OCI-LY1 (cell line): ENCODE results near the gene STK11IP.

Experiments
- H2AFZ ChIP-seq: fragments of 200-600 bp; sonication (generic), shearing (Covaris generic); 2 replicates; pipeline ENCODE4 v1.6.0; 2014; ENCODE audit warnings: antibody characterized with exemption, mild to moderate bottlenecking, low read length
- H3F3A ChIP-seq: fragments of 200-600 bp; sonication (generic), shearing (Covaris generic); 2 replicates; pipeline ENCODE4 v1.6.0; 2014; ENCODE audit warnings: mild to moderate bottlenecking, antibody characterized with exemption, low read length, moderate library complexity; ENCODE audit not compliant: insufficient read depth
- H3K27ac ChIP-seq: fragments of 200-600 bp; sonication (generic); 2 replicates; pipeline ENCODE4 v1.5.1; 2014; ENCODE audit warnings: low read length, mixed run types, mild to moderate bottlenecking, low read depth; ENCODE audit not compliant: poor library complexity, severe bottlenecking
- H3K27me3 ChIP-seq: fragments of 200-600 bp; sonication (generic); 2 replicates; pipeline ENCODE4 v1.6.0; 2014; ENCODE audit warnings: antibody characterized with exemption, mild to moderate bottlenecking, low read length, moderate library complexity; ENCODE audit not compliant: insufficient read depth
- H3K36me3 ChIP-seq: fragments of 200-600 bp; sonication (generic); 2 replicates; pipeline ENCODE4 v1.6.1; 2014; ENCODE audit warnings: mild to moderate bottlenecking, antibody characterized with exemption, low read length, moderate library complexity, mixed read lengths; ENCODE audit not compliant: insufficient read depth
- H3K4me1 ChIP-seq: fragments of 200-600 bp; sonication (generic); 2 replicates; pipeline ENCODE4 v1.5.1; 2014; ENCODE audit warnings: mild to moderate bottlenecking, low read length, moderate library complexity; ENCODE audit not compliant: insufficient read depth, severe bottlenecking
- H3K4me2 ChIP-seq: fragments of 200-600 bp; sonication (generic), shearing (Covaris generic); 2 replicates; pipeline ENCODE4 v1.6.1; 2014; ENCODE audit warnings: low read length
- H3K4me3 ChIP-seq: fragments of 200-600 bp; sonication (generic); 2 replicates; pipeline ENCODE4 v1.5.1; 2014; ENCODE audit warnings: low read length, low read depth, mild to moderate bottlenecking, mixed read lengths; ENCODE audit not compliant: poor library complexity, severe bottlenecking
- H3K79me2 ChIP-seq: fragments of 200-600 bp; shearing (Covaris generic); 2 replicates; pipeline ENCODE4 v1.6.1; 2016; ENCODE audit warnings: mixed run types, low read length, mixed read lengths; ENCODE audit not compliant: insufficient read depth
- H3K9ac ChIP-seq: fragments of 200-600 bp; sonication (generic), shearing (Covaris generic); 2 replicates; pipeline ENCODE4 v1.6.1; 2014; ENCODE audit warnings: mild to moderate bottlenecking, low read length, mixed read lengths
- H3K9me2 ChIP-seq: fragments of 200-600 bp; sonication (generic), shearing (Covaris generic); 2 replicates; pipeline ENCODE4 v1.6.1; 2014; ENCODE audit warnings: low read depth, mild to moderate bottlenecking, low read length, mixed read lengths
- H3K9me3 ChIP-seq: fragments of 200-600 bp; shearing (Covaris generic); 2 replicates; pipeline ENCODE4 v1.6.1; 2014; ENCODE audit warnings: low read length, mixed read lengths
- H4K20me1 ChIP-seq: fragments of 200-600 bp; sonication (generic), shearing (Covaris generic); 2 replicates; pipeline ENCODE4 v1.6.0; 2016; ENCODE audit warnings: mild to moderate bottlenecking, low read length; ENCODE audit not compliant: insufficient read depth
- CTCF ChIP-seq: fragments of 200-600 bp; sonication (generic), shearing (Covaris generic); IDR thresholded peaks from 2 replicates; pipeline ENCODE4 v1.5.1; 2017; ENCODE audit warnings: mild to moderate bottlenecking, antibody characterized with exemption, low read length, moderate library complexity, mixed read lengths
- EZH2 ChIP-seq: fragments of 200-600 bp; sonication (generic), shearing (Covaris generic); IDR thresholded peaks from 2 replicates; pipeline ENCODE4 v1.8.0; 2017; ENCODE audit warnings: borderline replicate concordance, mixed run types, mild to moderate bottlenecking, antibody characterized with exemption, low read length, moderate library complexity, mixed read lengths

The STK11IP gene

GRCh38 chr2:219551441-219552381 is 45.9 kb upstream of the STK11IP start:
- Histone ChIP-seq H3K36me3 (no peaks in the 10 kb centered on the region), H3K9me3 (no peaks in the 10 kb centered on the region), H3K27ac (no peak overlapping the region), H3K4me3 (no peak overlapping the region), H3K79me2 (no peaks in the 10 kb centered on the region), H3F3A (no peaks in the 10 kb centered on the region), H3K4me1 (no peaks in the 10 kb centered on the region), H2AFZ (no peak overlapping the region), H3K9me2 (no peaks in the 10 kb centered on the region), H3K9ac (no peak overlapping the region), H4K20me1 (no peaks in the 10 kb centered on the region), H3K4me2 (no peak overlapping the region), H3K27me3 (0 out of 2 replicates have a peak, but pooled peaks cover 3% of the 10 kb centered on the region)
- no peak for TF ChIP-seq CTCF
- no peak for TF ChIP-seq EZH2

GRCh38 chr2:219552382-219553167 is 45.1 kb upstream of the STK11IP start:
- no peak overlapping the region for H3K4me2 ChIP-seq
- H3K9ac ChIP-seq: no peak overlapping the region
- H3K36me3 ChIP-seq: no peaks in the 10 kb centered on the region
- H3K9me3 ChIP-seq: no peaks in the 10 kb centered on the region
- H4K20me1 ChIP-seq: no peaks in the 10 kb centered on the region
- TF ChIP-seq CTCF (no peak), EZH2 (no peak)
- H3K27ac ChIP-seq: no peak overlapping the region
- no peaks in the 10 kb centered on the region for H3K9me2 ChIP-seq
- 0 out of 2 replicates have a peak, but pooled peaks cover 4% of the 10 kb centered on the region for H3K27me3 ChIP-seq
- no peaks in the 10 kb centered on the region for H3K79me2 ChIP-seq
- H3F3A ChIP-seq: no peaks in the 10 kb centered on the region
- H3K4me1 ChIP-seq: no peaks in the 10 kb centered on the region
- no peak overlapping the region for H3K4me3 ChIP-seq
- H2AFZ ChIP-seq: no peak overlapping the region

- Histone ChIP-seq H3K4me3 (no peak overlapping the region), H3K4me2 (no peak overlapping the region), H3K9ac (no peak overlapping the region), H4K20me1 (no peaks in the 10 kb centered on the region), H3F3A (no peaks in the 10 kb centered on the region), H3K9me3 (no peaks in the 10 kb centered on the region), H3K27ac (no peak overlapping the region), H3K9me2 (no peaks in the 10 kb centered on the region), H3K79me2 (no peaks in the 10 kb centered on the region), H2AFZ (no peak overlapping the region), H3K36me3 (no peaks in the 10 kb centered on the region), H3K27me3 (0 out of 2 replicates have a peak, but pooled peaks cover 4% of the 10 kb centered on the region), H3K4me1 (no peaks in the 10 kb centered on the region)
- TF ChIP-seq EZH2: no peak
- TF ChIP-seq CTCF: no peak
Measured at GRCh38 chr2:219553168-219553417, 44.6 kb upstream of the STK11IP start.
